Thymus (tissue), 11 donors: ENCODE results near the gene MEGF8. TPM values are rescaled to one million over a fixed set of nuclear protein-coding genes. Genes with fewer than 3 reads are reported as not detected.

Source experiments
- DNase-seq, 9 donors: peaks; one replicate each; pipeline ENCODE4 v3.0.0-alpha.2; 2013; ENCODE audit warnings: low spot score in 9 of 9, low read depth in 6 of 9, missing footprints in 1 of 9
- H3K27ac ChIP-seq, 2 donors: one replicate each; pipeline ENCODE4 v1.5.1; 2013; ENCODE audit warnings: control low read depth in 1 of 2, low read depth in 1 of 2, low read length in 1 of 2, mild to moderate bottlenecking in 1 of 2, moderate library complexity in 1 of 2
- H3K27me3 ChIP-seq, 2 donors: one replicate each; pipeline ENCODE4 v1.5.1; 2013; ENCODE audit warnings: low read length in 1 of 2; ENCODE audit not compliant: control insufficient read depth in 2 of 2, insufficient read depth in 1 of 2
- H3K36me3 ChIP-seq, 2 donors: one replicate each; pipeline ENCODE4 v1.5.1; 2013; ENCODE audit warnings: low read length in 1 of 2, mild to moderate bottlenecking in 1 of 2, moderate library complexity in 1 of 2; ENCODE audit not compliant: control insufficient read depth in 2 of 2, insufficient read depth in 2 of 2
- H3K4me1 ChIP-seq, 2 donors: one replicate each; pipeline ENCODE4 v1.5.1; 2013; ENCODE audit warnings: low read length in 2 of 2; ENCODE audit not compliant: control insufficient read depth in 2 of 2, insufficient read depth in 2 of 2
- H3K4me3 ChIP-seq, 2 donors: one replicate each; pipeline ENCODE4 v1.5.1; 2013; ENCODE audit warnings: low read length in 2 of 2, control low read depth in 1 of 2, mild to moderate bottlenecking in 1 of 2
- H3K9me3 ChIP-seq, 2 donors: one replicate each; pipeline ENCODE4 v1.5.1; 2013; ENCODE audit warnings: low read length in 1 of 2, mild to moderate bottlenecking in 1 of 2; ENCODE audit not compliant: control insufficient read depth in 2 of 2, insufficient read depth in 1 of 2
- WGBS: extraction: QIAGEN DNeasy Blood & Tissue Kit; methylation state at CpG from one replicate; pipeline ENCODE4 v1.1.7; 2013; 5-methylcytosine and 5-hydroxymethylcytosine counted together
- polyA plus RNA-seq: library from polyadenylated mRNA; stranded (reverse); fragments of 200-250 nt; gene quantifications from one replicate; pipeline ENCODE4 v1.2.3, GENCODE V29; 2013
- total RNA-seq: library from RNA; stranded (reverse); fragments of 120-200 nt; gene quantifications from one replicate; pipeline ENCODE4 v1.2.4, GENCODE V29; 2013
- donor health status: healthy.

Gene MEGF8
- total and polyA plus RNA-seq, 2 donors = 2.7 to 5.5 TPM

- peak in 1 of 9 donors; percentile 56 for DNase-seq
Observed at GRCh38 chr19:42284591-42285341, 40.7 kb upstream of the MEGF8 start.

GRCh38 chr19:42285541-42285941 is 39.9 kb upstream of the MEGF8 start:
- peak in 1 of 9 donors; percentile 16 for DNase-seq
- no peaks in the 10 kb centered on the region for H3K27me3 ChIP-seq
- peaks cover 39 to 48% of the 10 kb centered on the region in 2 donors for H3K4me1 ChIP-seq
- peak overlapping the region; percentile 6 to 67 for H3K27ac ChIP-seq
- WGBS = 34% methylated on average over 5 of the region's 5 CpGs
- H3K36me3 ChIP-seq = peaks cover 40% of the 10 kb centered on the region in 2 donors
- H3K4me3 ChIP-seq = peak overlapping the region; percentile 56 to 83
- H3K9me3 ChIP-seq = no peaks in the 10 kb centered on the region

More at GRCh38 chr19:42284591-42285341, 40.7 kb upstream of the MEGF8 start:
- WGBS = 2% methylated on average over 41 of the region's 41 CpGs
- Histone ChIP-seq H3K9me3 (no peaks in the 10 kb centered on the region), H3K4me3 (peak overlapping the region; percentile 56 to 83), H3K36me3 (peaks cover 32 to 33% of the 10 kb centered on the region in 2 donors), H3K4me1 (peaks cover 41 to 50% of the 10 kb centered on the region in 2 donors), H3K27me3 (no peaks in the 10 kb centered on the region), H3K27ac (peak overlapping the region; percentile 22 to 67)

- DNase-seq = no peak
- H3K27me3 ChIP-seq = no peaks in the 10 kb centered on the region
- 31% methylated on average over 6 of the region's 6 CpGs for WGBS
- H3K27ac ChIP-seq = peak overlapping the region; percentile 53 to 67
- H3K9me3 ChIP-seq = no peaks in the 10 kb centered on the region
- peak overlapping the region in 1 of 2 donors; percentile 2 for H3K4me3 ChIP-seq
- H3K36me3 ChIP-seq = peaks cover 44 to 45% of the 10 kb centered on the region in 2 donors
- H3K4me1 ChIP-seq = peaks cover 36 to 43% of the 10 kb centered on the region in 2 donors
Observed at GRCh38 chr19:42285988-42286348, 39.5 kb upstream of the MEGF8 start.

- peak in 1 of 9 donors; percentile 19 for DNase-seq
- 68% methylated on average over 13 of the region's 13 CpGs for WGBS
Observed at GRCh38 chr19:42286349-42287016, 39.0 kb upstream of the MEGF8 start.

GRCh38 chr19:42287017-42287826 is 38.2 kb upstream of the MEGF8 start:
- Histone ChIP-seq H3K27ac (peak overlapping the region in 1 of 2 donors; percentile 46), H3K4me3 (no peak overlapping the region), H3K36me3 (peaks cover 57% of the 10 kb centered on the region in 2 donors), H3K9me3 (no peaks in the 10 kb centered on the region), H3K27me3 (no peaks in the 10 kb centered on the region), H3K4me1 (peaks cover 26 to 31% of the 10 kb centered on the region in 2 donors)
- 97% methylated on average over 30 of the region's 30 CpGs for WGBS
- DNase-seq = no peak

More at GRCh38 chr19:42286349-42287016, 39.0 kb upstream of the MEGF8 start:
- Histone ChIP-seq H3K9me3 (no peaks in the 10 kb centered on the region), H3K4me1 (peaks cover 33 to 38% of the 10 kb centered on the region in 2 donors), H3K27me3 (no peaks in the 10 kb centered on the region), H3K36me3 (peaks cover 50% of the 10 kb centered on the region in 2 donors), H3K27ac (peak overlapping the region in 1 of 2 donors; percentile 46), H3K4me3 (no peak overlapping the region)

- Histone ChIP-seq H3K36me3 (peaks cover 62 to 63% of the 10 kb centered on the region in 2 donors), H3K9me3 (no peaks in the 10 kb centered on the region), H3K4me3 (no peak overlapping the region), H3K27ac (no peak overlapping the region), H3K4me1 (peaks cover 20 to 25% of the 10 kb centered on the region in 2 donors), H3K27me3 (no peaks in the 10 kb centered on the region)
- 97% methylated on average over 10 of the region's 10 CpGs for WGBS
- DNase-seq = no peak
Observed at GRCh38 chr19:42287827-42288107, 37.7 kb upstream of the MEGF8 start.

- WGBS = 93% methylated on average over 4 of the region's 4 CpGs
- Histone ChIP-seq H3K27ac (no peak overlapping the region), H3K4me3 (no peak overlapping the region), H3K27me3 (no peaks in the 10 kb centered on the region), H3K36me3 (peaks cover 69% of the 10 kb centered on the region in 2 donors), H3K4me1 (peaks cover 15 to 19% of the 10 kb centered on the region in 2 donors), H3K9me3 (no peaks in the 10 kb centered on the region)
- DNase-seq = no peak
Observed at GRCh38 chr19:42288387-42288786, 37.0 kb upstream of the MEGF8 start.

GRCh38 chr19:42288881-42289555 is 36.4 kb upstream of the MEGF8 start:
- Histone ChIP-seq H3K27me3 (no peaks in the 10 kb centered on the region), H3K27ac (no peak overlapping the region), H3K36me3 (peaks cover 75% of the 10 kb centered on the region in 2 donors), H3K4me1 (peaks cover 15 to 18% of the 10 kb centered on the region in 2 donors), H3K9me3 (no peaks in the 10 kb centered on the region), H3K4me3 (no peak overlapping the region)
- 98% methylated on average over 22 of the region's 22 CpGs for WGBS
- DNase-seq = no peak
